Measurements from ENCODE around the gene OPRD1.

GRCh38 chr1:28862571-28863403 lies 50.8 kb downstream of the OPRD1 start:
- TF ChIP-seq ARNTL (CRISPR knock-in tag; IDR thresholded peaks at IDR 0.05; ENCODE audit: borderline replicate concordance, low read depth) (no peak), CSRNP3 (CRISPR knock-in tag; IDR thresholded peaks at IDR 0.05) (no peak), ZNF70 (CRISPR knock-in tag; IDR thresholded peaks at IDR 0.05) (no peak), ZFP30 (CRISPR knock-in tag; IDR thresholded peaks at IDR 0.05) (no peak), TOX (CRISPR knock-in tag; IDR thresholded peaks at IDR 0.05; ENCODE audit: borderline replicate concordance) (no peak), ZFP3 (CRISPR knock-in tag; IDR thresholded peaks at IDR 0.05) (no peak), GLIS3 (CRISPR knock-in tag; IDR thresholded peaks at IDR 0.05) (no peak), POU6F1 (CRISPR knock-in tag; IDR thresholded peaks at IDR 0.05; ENCODE audit: borderline replicate concordance, low read depth) (no peak), ESRRG (CRISPR knock-in tag; IDR thresholded peaks at IDR 0.05) (no peak), ZNF565 (CRISPR knock-in tag; conservative IDR thresholded peaks at IDR 0.05; ENCODE audit: low read depth) (no peak), PPARA (CRISPR knock-in tag; IDR thresholded peaks at IDR 0.05; ENCODE audit: borderline replicate concordance) (no peak)
- TF ChIP-seq, protein P1, sequence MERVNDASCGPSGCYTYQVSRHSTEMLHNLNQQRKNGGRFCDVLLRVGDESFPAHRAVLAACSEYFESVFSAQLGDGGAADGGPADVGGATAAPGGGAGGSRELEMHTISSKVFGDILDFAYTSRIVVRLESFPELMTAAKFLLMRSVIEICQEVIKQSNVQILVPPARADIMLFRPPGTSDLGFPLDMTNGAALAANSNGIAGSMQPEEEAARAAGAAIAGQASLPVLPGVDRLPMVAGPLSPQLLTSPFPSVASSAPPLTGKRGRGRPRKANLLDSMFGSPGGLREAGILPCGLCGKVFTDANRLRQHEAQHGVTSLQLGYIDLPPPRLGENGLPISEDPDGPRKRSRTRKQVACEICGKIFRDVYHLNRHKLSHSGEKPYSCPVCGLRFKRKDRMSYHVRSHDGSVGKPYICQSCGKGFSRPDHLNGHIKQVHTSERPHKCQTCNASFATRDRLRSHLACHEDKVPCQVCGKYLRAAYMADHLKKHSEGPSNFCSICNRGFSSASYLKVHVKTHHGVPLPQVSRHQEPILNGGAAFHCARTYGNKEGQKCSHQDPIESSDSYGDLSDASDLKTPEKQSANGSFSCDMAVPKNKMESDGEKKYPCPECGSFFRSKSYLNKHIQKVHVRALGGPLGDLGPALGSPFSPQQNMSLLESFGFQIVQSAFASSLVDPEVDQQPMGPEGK (CRISPR knock-in tag; IDR thresholded peaks at IDR 0.05; ENCODE audit: borderline replicate concordance): no peak

All from SK-N-SH treated with all-trans-retinoic acid at 6 μM for 48 hours (cell line).